Central memory CD4-positive, alpha-beta T cell (primary cell): ENCODE data around the gene HIPK2.

Source experiments
- DNase-seq: peaks from one replicate; pipeline ENCODE4 v3.0.0; 2022

HIPK2 gene

GRCh38 chr7:139713061-139713460 lies 64.7 kb downstream of the HIPK2 start:
- DNase-seq, result no peak

GRCh38 chr7:139711991-139712743 lies 65.6 kb downstream of the HIPK2 start:
- no peak for DNase-seq

- DNase-seq, result no peak
Measured at GRCh38 chr7:139710036-139710435, 67.8 kb downstream of the HIPK2 start.

- DNase-seq, result no peak
Measured at GRCh38 chr7:139709485-139709884, 68.3 kb downstream of the HIPK2 start.

GRCh38 chr7:139708541-139708940 lies 69.3 kb downstream of the HIPK2 start:
- no peak for DNase-seq

- no peak for DNase-seq
Measured at GRCh38 chr7:139706837-139707236, 71.0 kb downstream of the HIPK2 start.

GRCh38 chr7:139704308-139704879 lies 73.4 kb downstream of the HIPK2 start:
- DNase-seq, result no peak

GRCh38 chr7:139703487-139704307 lies 74.1 kb downstream of the HIPK2 start:
- no peak for DNase-seq

GRCh38 chr7:139702811-139703486 lies 74.8 kb downstream of the HIPK2 start:
- no peak for DNase-seq

- DNase-seq, result no peak
Measured at GRCh38 chr7:139702313-139702731, 75.5 kb downstream of the HIPK2 start.

GRCh38 chr7:139701908-139702307 lies 75.9 kb downstream of the HIPK2 start:
- no peak for DNase-seq

GRCh38 chr7:139700505-139701235 lies 77.1 kb downstream of the HIPK2 start:
- no peak for DNase-seq

GRCh38 chr7:139699640-139700504 lies 77.9 kb downstream of the HIPK2 start:
- DNase-seq, result no peak

GRCh38 chr7:139698844-139699243 lies 79.0 kb downstream of the HIPK2 start:
- DNase-seq, result no peak

- no peak for DNase-seq
Measured at GRCh38 chr7:139698278-139698677, 79.5 kb downstream of the HIPK2 start.

- no peak for DNase-seq
Measured at GRCh38 chr7:139697056-139697455, 80.7 kb downstream of the HIPK2 start.

GRCh38 chr7:139696552-139696951 lies 81.2 kb downstream of the HIPK2 start:
- no peak for DNase-seq

GRCh38 chr7:139695588-139695987 lies 82.2 kb downstream of the HIPK2 start:
- DNase-seq, result no peak

- DNase-seq, result no peak
Measured at GRCh38 chr7:139695051-139695450, 82.7 kb downstream of the HIPK2 start.

GRCh38 chr7:139694389-139694676 lies 83.5 kb downstream of the HIPK2 start:
- no peak for DNase-seq

- DNase-seq, result no peak
Measured at GRCh38 chr7:139693651-139694388, 84.0 kb downstream of the HIPK2 start.
